ENCODE results near the gene CACNB3. TPM values are rescaled to one million over a fixed set of nuclear protein-coding genes. Genes with fewer than 3 reads are reported as not detected.
A peak's percentile ranks its signal among the peaks of the same experiment; 100 is the strongest.

Gene CACNB3
- total and polyA plus RNA-seq, 9 of the 15 experiments (the other 6 are each of a cell fraction or from before 2014, with no cell fraction given) = 0.24 to 2.0 (median 1.5) TPM

GRCh38 chr12:48852734-48853688 lies 34.7 kb downstream of the CACNB3 start (continued):
- TF ChIP-seq NBN (IDR thresholded peaks at IDR 0.05; ENCODE audit: low read depth) (0 out of 2 replicates have a peak, but pooled peaks have one; percentile 3), NKRF (IDR thresholded peaks at IDR 0.05; ENCODE audit: borderline replicate concordance) (no peak), ZNF707 (CRISPR knock-in tag; conservative IDR thresholded peaks at IDR 0.05) (no peak), ZNF121 (CRISPR knock-in tag; conservative IDR thresholded peaks at IDR 0.05) (no peak), ZNF253 (CRISPR knock-in tag; conservative IDR thresholded peaks at IDR 0.05) (no peak), IRF2 (CRISPR knock-in tag; IDR thresholded peaks at IDR 0.05) (no peak), KLF6 (CRISPR knock-in tag; IDR thresholded peaks at IDR 0.05; ENCODE audit: borderline replicate concordance) (no peak), ARID1B (IDR thresholded peaks at IDR 0.05) (no peak), SMAD4 (CRISPR knock-in tag; conservative IDR thresholded peaks at IDR 0.05) (no peak), ADNP (tag; IDR thresholded peaks at IDR 0.05) (0 out of 2 replicates have a peak, but pooled peaks have one; percentile 32), NFATC3 (IDR thresholded peaks at IDR 0.05) (no peak), ZBTB1 (CRISPR knock-in tag; IDR thresholded peaks at IDR 0.05; ENCODE audit: borderline replicate concordance, low read depth) (no peak), ZEB2 (IDR thresholded peaks at IDR 0.05) (no peak), RBM39 (optimal IDR thresholded peaks at IDR 0.05; ENCODE audit: low read depth, low read length) (no peak)
- TF ChIP-seq, protein P1, sequence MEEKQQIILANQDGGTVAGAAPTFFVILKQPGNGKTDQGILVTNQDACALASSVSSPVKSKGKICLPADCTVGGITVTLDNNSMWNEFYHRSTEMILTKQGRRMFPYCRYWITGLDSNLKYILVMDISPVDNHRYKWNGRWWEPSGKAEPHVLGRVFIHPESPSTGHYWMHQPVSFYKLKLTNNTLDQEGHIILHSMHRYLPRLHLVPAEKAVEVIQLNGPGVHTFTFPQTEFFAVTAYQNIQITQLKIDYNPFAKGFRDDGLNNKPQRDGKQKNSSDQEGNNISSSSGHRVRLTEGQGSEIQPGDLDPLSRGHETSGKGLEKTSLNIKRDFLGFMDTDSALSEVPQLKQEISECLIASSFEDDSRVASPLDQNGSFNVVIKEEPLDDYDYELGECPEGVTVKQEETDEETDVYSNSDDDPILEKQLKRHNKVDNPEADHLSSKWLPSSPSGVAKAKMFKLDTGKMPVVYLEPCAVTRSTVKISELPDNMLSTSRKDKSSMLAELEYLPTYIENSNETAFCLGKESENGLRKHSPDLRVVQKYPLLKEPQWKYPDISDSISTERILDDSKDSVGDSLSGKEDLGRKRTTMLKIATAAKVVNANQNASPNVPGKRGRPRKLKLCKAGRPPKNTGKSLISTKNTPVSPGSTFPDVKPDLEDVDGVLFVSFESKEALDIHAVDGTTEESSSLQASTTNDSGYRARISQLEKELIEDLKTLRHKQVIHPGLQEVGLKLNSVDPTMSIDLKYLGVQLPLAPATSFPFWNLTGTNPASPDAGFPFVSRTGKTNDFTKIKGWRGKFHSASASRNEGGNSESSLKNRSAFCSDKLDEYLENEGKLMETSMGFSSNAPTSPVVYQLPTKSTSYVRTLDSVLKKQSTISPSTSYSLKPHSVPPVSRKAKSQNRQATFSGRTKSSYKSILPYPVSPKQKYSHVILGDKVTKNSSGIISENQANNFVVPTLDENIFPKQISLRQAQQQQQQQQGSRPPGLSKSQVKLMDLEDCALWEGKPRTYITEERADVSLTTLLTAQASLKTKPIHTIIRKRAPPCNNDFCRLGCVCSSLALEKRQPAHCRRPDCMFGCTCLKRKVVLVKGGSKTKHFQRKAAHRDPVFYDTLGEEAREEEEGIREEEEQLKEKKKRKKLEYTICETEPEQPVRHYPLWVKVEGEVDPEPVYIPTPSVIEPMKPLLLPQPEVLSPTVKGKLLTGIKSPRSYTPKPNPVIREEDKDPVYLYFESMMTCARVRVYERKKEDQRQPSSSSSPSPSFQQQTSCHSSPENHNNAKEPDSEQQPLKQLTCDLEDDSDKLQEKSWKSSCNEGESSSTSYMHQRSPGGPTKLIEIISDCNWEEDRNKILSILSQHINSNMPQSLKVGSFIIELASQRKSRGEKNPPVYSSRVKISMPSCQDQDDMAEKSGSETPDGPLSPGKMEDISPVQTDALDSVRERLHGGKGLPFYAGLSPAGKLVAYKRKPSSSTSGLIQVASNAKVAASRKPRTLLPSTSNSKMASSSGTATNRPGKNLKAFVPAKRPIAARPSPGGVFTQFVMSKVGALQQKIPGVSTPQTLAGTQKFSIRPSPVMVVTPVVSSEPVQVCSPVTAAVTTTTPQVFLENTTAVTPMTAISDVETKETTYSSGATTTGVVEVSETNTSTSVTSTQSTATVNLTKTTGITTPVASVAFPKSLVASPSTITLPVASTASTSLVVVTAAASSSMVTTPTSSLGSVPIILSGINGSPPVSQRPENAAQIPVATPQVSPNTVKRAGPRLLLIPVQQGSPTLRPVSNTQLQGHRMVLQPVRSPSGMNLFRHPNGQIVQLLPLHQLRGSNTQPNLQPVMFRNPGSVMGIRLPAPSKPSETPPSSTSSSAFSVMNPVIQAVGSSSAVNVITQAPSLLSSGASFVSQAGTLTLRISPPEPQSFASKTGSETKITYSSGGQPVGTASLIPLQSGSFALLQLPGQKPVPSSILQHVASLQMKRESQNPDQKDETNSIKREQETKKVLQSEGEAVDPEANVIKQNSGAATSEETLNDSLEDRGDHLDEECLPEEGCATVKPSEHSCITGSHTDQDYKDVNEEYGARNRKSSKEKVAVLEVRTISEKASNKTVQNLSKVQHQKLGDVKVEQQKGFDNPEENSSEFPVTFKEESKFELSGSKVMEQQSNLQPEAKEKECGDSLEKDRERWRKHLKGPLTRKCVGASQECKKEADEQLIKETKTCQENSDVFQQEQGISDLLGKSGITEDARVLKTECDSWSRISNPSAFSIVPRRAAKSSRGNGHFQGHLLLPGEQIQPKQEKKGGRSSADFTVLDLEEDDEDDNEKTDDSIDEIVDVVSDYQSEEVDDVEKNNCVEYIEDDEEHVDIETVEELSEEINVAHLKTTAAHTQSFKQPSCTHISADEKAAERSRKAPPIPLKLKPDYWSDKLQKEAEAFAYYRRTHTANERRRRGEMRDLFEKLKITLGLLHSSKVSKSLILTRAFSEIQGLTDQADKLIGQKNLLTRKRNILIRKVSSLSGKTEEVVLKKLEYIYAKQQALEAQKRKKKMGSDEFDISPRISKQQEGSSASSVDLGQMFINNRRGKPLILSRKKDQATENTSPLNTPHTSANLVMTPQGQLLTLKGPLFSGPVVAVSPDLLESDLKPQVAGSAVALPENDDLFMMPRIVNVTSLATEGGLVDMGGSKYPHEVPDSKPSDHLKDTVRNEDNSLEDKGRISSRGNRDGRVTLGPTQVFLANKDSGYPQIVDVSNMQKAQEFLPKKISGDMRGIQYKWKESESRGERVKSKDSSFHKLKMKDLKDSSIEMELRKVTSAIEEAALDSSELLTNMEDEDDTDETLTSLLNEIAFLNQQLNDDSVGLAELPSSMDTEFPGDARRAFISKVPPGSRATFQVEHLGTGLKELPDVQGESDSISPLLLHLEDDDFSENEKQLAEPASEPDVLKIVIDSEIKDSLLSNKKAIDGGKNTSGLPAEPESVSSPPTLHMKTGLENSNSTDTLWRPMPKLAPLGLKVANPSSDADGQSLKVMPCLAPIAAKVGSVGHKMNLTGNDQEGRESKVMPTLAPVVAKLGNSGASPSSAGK (IDR thresholded peaks at IDR 0.05) = no peak
